Gastroesophageal sphincter (tissue), 3 donors: Measurements from ENCODE around the gene VIM.

Experiments used
- CTCF ChIP-seq, 4 experiments: fragments of 200-600 bp in 2 of 4; fragments of 450-650 bp in 2 of 4; sonication (generic) in 1 of 4; IDR thresholded peaks; one replicate each; pipeline ENCODE4 v1.5.1; 2017 to 2019; ENCODE audit warnings: antibody characterized with exemption in 4 of 4, mild to moderate bottlenecking in 2 of 4, moderate library complexity in 2 of 4
- EP300 ChIP-seq: sonication (generic); formaldehyde crosslinking; IDR thresholded peaks from one replicate; pipeline ENCODE4 v1.6.1; 2017; ENCODE audit warnings: antibody characterized with exemption, mild to moderate bottlenecking
- POLR2A ChIP-seq, 2 donors: fragments of 450-650 bp; IDR thresholded peaks; one replicate each; pipeline ENCODE4 v1.6.1; 2017; ENCODE audit warnings: antibody characterized with exemption in 2 of 2, mild to moderate bottlenecking in 2 of 2, moderate library complexity in 1 of 2
- POLR2AphosphoS5 ChIP-seq: sonication (generic); formaldehyde crosslinking; IDR thresholded peaks from one replicate; pipeline ENCODE4 v1.6.1; 2017; ENCODE audit warnings: antibody characterized with exemption

- TF ChIP-seq CTCF (IDR thresholded peaks at IDR 0.05) (peak in 1 of 4 experiments; percentile 5), POLR2AphosphoS5 (peak; percentile 98), EP300 (no peak), POLR2A (IDR thresholded peaks at IDR 0.05) (peak; percentile 95 to 98)
Measured at GRCh38 chr10:17229016-17229716, 1.1 kb downstream of the VIM start.
